PC-9 (cell line): Measurements from ENCODE around the gene GAS7. TPM values are rescaled to one million over a fixed set of nuclear protein-coding genes. Genes with fewer than 3 reads are reported as not detected.

Source experiments
- BruUV-seq: library from RNA; stranded (reverse); fragments of 400-500 nt; replicated peaks from 2 replicates; lab custom pipeline; 2021; lab: Mats Ljungman, UMichigan
- CTCF ChIA-PET: fragments of 300-600 bp; sonication (Branson Sonifier 250); formaldehyde crosslinking; loops from one replicate; lab custom pipeline; 2022; ENCODE audit warnings: antibody characterized with exemption; lab: Charles Lee
- POLR2A ChIA-PET: fragments of 300-600 bp; sonication (Branson Sonifier 250); formaldehyde crosslinking; loops from one replicate; lab custom pipeline; 2022; ENCODE audit warnings: antibody characterized with exemption; ENCODE audit not compliant: unreplicated experiment; lab: Charles Lee
- DNase-seq, 2 experiments: peaks; one replicate each; pipeline versions ENCODE4 v3.0.0 to v3.0.0-alpha.2; 2015 to 2022; ENCODE audit warnings: mixed read lengths in 1 of 2
- H2AFZ ChIP-seq: fragments of 200-600 bp; sonication (generic); 2 replicates; pipeline ENCODE4 v1.8.1; 2017; ENCODE audit warnings: antibody characterized with exemption
- H3F3A ChIP-seq: fragments of 200-600 bp; sonication (generic); 2 replicates; pipeline ENCODE4 v1.8.1; 2017; ENCODE audit warnings: antibody characterized with exemption, mild to moderate bottlenecking, low read depth; ENCODE audit not compliant: insufficient read depth
- H3K27ac ChIP-seq: fragments of 200-600 bp; sonication (generic); 2 replicates; pipeline ENCODE4 v1.6.1; 2016; ENCODE audit warnings: mixed run types
- H3K27me3 ChIP-seq: fragments of 200-600 bp; sonication (generic); 2 replicates; pipeline ENCODE4 v1.6.1; 2016; ENCODE audit warnings: low read depth, mixed run types; ENCODE audit not compliant: insufficient read depth
- H3K36me3 ChIP-seq: fragments of 200-600 bp; sonication (generic); 2 replicates; pipeline ENCODE4 v1.6.1; 2016; ENCODE audit warnings: low read depth, mixed run types
- H3K4me1 ChIP-seq: fragments of 200-600 bp; sonication (generic); replicated peaks from 2 replicates; pipeline ENCODE4 v1.6.1; 2016; ENCODE audit warnings: mixed run types; ENCODE audit not compliant: insufficient read depth
- H3K4me2 ChIP-seq: fragments of 200-600 bp; sonication (generic); 2 replicates; pipeline ENCODE4 v1.6.1; 2017; ENCODE audit warnings: mixed run types
- H3K4me3 ChIP-seq: fragments of 200-600 bp; sonication (generic); 2 replicates; pipeline ENCODE4 v1.6.1; 2016; ENCODE audit warnings: mixed run types
- H3K79me2 ChIP-seq: fragments of 200-600 bp; sonication (generic); 2 replicates; pipeline ENCODE4 v1.6.1; 2017; ENCODE audit warnings: low read depth, mixed run types
- H3K9me2 ChIP-seq: fragments of 200-600 bp; sonication (generic); 2 replicates; pipeline ENCODE4 v1.8.1; 2017; ENCODE audit warnings: mild to moderate bottlenecking; ENCODE audit not compliant: insufficient read depth
- H3K9me3 ChIP-seq: fragments of 200-600 bp; sonication (generic); 2 replicates; pipeline ENCODE4 v1.8.1; 2016; ENCODE audit warnings: low read depth; ENCODE audit not compliant: insufficient read depth
- H4K20me1 ChIP-seq: fragments of 200-600 bp; sonication (generic); 2 replicates; pipeline ENCODE4 v1.8.1; 2017; ENCODE audit not compliant: insufficient read depth
- EZH2 ChIP-seq: fragments of 200-600 bp; sonication (generic); IDR thresholded peaks from 2 replicates; pipeline ENCODE4 v1.8.0; 2017; ENCODE audit warnings: antibody characterized with exemption, low read depth
- intact Hi-C: fragments of 100-400 bp; cut with micrococcal nuclease; formaldehyde crosslinking; loops from one replicate; pipeline ENCODE4 v1.10.0; 2022; ENCODE audit not compliant: unreplicated experiment
- total RNA-seq: library from RNA; stranded (reverse); gene quantifications from 2 replicates; pipeline ENCODE4 v1.2.3, GENCODE V29; 2021
- TF ChIP-seq, protein P1 (sequence below): fragments of 200-600 bp; sonication (generic); conservative IDR thresholded peaks from 2 replicates; pipeline ENCODE4 v1.6.1; 2017; ENCODE audit warnings: mixed run types, antibody characterized with exemption, mild to moderate bottlenecking, moderate library complexity

The GAS7 gene
- total RNA-seq, 1 experiment from 2014 or later, result not detected

GRCh38 chr17:10092595-10092994, 105.8 kb downstream of the GAS7 start:
- no peak for DNase-seq
- H3K4me3 ChIP-seq, result no peak overlapping the region
- ChIA-PET POLR2A (no interaction called here), CTCF (no interaction called here)
- H3K36me3 ChIP-seq, result no peaks in the 10 kb centered on the region
- no peaks in the 10 kb centered on the region for H3K9me2 ChIP-seq
- TF ChIP-seq EZH2, result no peak
- TF ChIP-seq, protein P1, sequence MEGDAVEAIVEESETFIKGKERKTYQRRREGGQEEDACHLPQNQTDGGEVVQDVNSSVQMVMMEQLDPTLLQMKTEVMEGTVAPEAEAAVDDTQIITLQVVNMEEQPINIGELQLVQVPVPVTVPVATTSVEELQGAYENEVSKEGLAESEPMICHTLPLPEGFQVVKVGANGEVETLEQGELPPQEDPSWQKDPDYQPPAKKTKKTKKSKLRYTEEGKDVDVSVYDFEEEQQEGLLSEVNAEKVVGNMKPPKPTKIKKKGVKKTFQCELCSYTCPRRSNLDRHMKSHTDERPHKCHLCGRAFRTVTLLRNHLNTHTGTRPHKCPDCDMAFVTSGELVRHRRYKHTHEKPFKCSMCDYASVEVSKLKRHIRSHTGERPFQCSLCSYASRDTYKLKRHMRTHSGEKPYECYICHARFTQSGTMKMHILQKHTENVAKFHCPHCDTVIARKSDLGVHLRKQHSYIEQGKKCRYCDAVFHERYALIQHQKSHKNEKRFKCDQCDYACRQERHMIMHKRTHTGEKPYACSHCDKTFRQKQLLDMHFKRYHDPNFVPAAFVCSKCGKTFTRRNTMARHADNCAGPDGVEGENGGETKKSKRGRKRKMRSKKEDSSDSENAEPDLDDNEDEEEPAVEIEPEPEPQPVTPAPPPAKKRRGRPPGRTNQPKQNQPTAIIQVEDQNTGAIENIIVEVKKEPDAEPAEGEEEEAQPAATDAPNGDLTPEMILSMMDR, result no peak
- no TSS peak for BruUV-seq
- H3K4me1 ChIP-seq, result no peaks in the 10 kb centered on the region
- H2AFZ ChIP-seq, result no peak overlapping the region
- H3K4me2 ChIP-seq, result no peak overlapping the region
- no peaks in the 10 kb centered on the region for H3K9me3 ChIP-seq
- intact Hi-C loops, result no loop called here
- no peaks in the 10 kb centered on the region for H3K79me2 ChIP-seq
- H3F3A ChIP-seq, result no peaks in the 10 kb centered on the region
- H4K20me1 ChIP-seq, result no peaks in the 10 kb centered on the region
- peaks cover 58% of the 10 kb centered on the region for H3K27me3 ChIP-seq
- no peak overlapping the region for H3K27ac ChIP-seq

GRCh38 chr17:10091046-10091445, 107.4 kb downstream of the GAS7 start:
- no peak for DNase-seq
- no peak overlapping the region for H3K4me2 ChIP-seq
- POLR2A ChIA-PET, result no interaction called here
- H3K27ac ChIP-seq, result no peak overlapping the region
- no peaks in the 10 kb centered on the region for H3F3A ChIP-seq
- intact Hi-C loops, result no loop called here
- H3K79me2 ChIP-seq, result no peaks in the 10 kb centered on the region
- H4K20me1 ChIP-seq, result no peaks in the 10 kb centered on the region
- no peak overlapping the region for H2AFZ ChIP-seq
- peaks cover 59% of the 10 kb centered on the region for H3K27me3 ChIP-seq
- no peaks in the 10 kb centered on the region for H3K9me2 ChIP-seq
- no peak for TF ChIP-seq EZH2
- TF ChIP-seq, protein P1, result no peak
- H3K4me1 ChIP-seq, result no peaks in the 10 kb centered on the region
- no peak overlapping the region for H3K4me3 ChIP-seq
- H3K36me3 ChIP-seq, result no peaks in the 10 kb centered on the region
- BruUV-seq, result no TSS peak
- no peaks in the 10 kb centered on the region for H3K9me3 ChIP-seq
- CTCF ChIA-PET, result no interaction called here

DNA sequence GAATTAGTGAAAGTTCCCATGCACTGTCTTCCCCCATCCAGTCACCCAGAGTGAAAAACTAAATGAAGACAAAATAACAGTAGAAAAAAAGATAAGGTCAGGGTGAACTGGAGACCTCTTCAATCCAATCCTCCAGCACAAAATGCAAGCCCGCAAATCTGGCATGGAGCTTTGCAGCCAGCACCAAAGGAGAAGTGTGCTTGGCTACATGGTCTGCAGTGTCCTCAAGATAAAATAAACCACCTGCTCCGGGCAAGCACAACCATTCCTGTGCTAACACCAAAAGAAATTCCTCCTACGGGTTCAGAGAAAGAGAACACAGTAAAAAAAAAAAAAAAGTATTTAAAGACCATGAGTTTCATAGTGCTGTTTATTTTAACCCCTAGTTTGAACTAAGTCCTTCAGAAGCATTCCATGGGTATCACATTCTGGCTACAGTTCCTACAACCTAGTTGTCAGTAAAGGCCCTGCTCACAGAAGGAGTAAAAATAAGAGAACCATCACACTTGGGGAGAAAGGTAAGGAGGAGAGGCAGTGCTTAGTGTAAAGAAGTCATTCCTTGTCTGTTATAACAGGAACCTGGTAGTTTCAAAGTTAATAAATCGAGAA, 109.1 kb downstream of the GAS7 start:
- Histone ChIP-seq H2AFZ (no peak overlapping the region), H3K79me2 (no peaks in the 10 kb centered on the region), H3K36me3 (no peaks in the 10 kb centered on the region), H3K9me3 (no peaks in the 10 kb centered on the region), H3K4me3 (no peak overlapping the region), H3F3A (no peaks in the 10 kb centered on the region), H3K27ac (no peak overlapping the region), H3K9me2 (no peaks in the 10 kb centered on the region), H4K20me1 (no peaks in the 10 kb centered on the region), H3K4me1 (no peaks in the 10 kb centered on the region), H3K4me2 (no peak overlapping the region), H3K27me3 (peaks cover 65% of the 10 kb centered on the region)
- DNase-seq, result no peak
- POLR2A ChIA-PET, result no interaction called here
- TF ChIP-seq, protein P1, result no peak
- TF ChIP-seq EZH2, result no peak
- intact Hi-C loops, result no loop called here
- CTCF ChIA-PET, result no interaction called here
- no TSS peak for BruUV-seq
